ENCODE results near the gene ERGIC3. TPM values are rescaled to one million over a fixed set of nuclear protein-coding genes. Genes with fewer than 3 reads are reported as not detected.

Gene ERGIC3
- total RNA-seq, 1 donor from 2014 or later = 265 TPM

DNA sequence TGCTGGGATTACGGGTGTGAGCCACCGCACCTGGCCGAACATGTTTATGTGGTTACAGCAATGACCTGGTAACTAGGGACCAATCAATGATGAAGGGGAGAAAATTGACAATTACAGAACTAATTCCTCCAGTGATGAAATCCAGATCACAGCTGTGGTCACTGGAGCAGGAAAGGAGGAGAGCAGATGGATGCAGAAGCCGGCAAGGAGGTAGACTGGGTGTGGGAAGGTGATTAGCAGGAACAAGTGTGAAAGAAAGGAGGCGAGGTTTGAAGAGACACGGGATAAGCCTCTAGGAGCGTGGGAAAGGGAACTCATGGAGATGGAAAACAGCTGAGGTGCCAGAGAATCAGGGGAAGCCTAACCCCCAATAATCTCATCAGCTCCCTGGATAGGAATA, 56.6 kb downstream of the ERGIC3 start:
- DNase-seq (ENCODE audit: low spot score) = no peak

DNA sequence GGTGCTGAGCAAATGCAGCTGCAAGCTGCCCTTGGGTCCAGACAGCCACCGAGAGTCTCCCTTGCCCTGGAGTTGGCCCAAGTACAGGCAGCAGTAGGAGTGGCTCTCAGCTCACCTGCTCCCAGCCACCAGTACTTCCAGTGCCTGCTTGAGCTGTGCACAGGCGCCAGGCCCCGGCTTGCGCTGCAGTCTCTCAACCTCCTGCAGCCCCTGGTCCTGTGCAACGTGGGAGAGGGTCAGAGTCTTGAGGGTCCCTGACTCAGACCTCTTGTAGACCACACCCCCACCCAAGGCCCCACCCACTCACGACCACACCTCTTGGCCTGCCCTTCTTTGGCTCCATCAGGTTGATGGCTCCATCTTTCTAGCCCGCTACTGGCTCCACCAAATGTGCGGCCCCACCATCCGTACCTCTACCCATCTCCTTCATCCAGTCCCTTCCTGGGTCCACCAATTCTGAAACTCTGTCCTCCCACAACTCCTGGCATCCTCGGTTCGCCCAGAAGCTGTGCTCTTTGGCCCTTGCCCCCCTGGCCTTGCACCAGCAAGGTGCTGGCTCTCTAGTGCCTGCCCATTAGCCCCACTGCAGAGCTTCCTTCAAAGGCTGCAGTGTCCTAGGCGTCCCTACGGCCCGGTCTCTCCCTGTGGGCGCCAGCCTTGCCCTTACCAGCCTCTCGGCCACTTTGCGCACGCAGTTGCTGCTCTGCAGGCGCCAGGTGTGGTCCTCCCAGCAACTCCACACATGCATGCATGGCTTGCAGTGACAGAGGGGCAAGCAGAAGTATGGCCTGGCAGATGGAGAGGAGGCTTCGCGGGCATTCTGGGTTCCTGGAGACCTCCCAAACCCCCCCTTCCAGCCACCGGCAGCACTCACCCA, 57.3 kb downstream of the ERGIC3 start:
- no peak for DNase-seq (ENCODE audit: low spot score)

DNA sequence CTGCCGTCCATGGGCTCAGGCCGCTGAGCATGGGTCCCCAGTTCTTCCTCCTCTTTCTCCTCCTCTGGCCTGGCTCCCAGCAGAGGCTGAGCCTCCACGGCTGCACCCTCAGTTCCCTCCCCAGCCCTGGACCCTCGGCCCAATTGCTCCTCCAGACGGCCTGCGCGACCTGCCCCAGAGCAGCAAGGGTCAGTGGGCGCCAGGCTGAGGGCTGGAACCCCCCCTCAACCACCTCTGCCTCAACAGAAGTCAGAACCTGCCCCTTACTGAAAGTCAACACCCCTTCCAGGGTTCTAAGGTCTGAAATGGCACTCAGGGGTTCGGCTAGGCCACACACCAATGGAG, 57.9 kb downstream of the ERGIC3 start:
- DNase-seq (ENCODE audit: low spot score) = no peak

DNA sequence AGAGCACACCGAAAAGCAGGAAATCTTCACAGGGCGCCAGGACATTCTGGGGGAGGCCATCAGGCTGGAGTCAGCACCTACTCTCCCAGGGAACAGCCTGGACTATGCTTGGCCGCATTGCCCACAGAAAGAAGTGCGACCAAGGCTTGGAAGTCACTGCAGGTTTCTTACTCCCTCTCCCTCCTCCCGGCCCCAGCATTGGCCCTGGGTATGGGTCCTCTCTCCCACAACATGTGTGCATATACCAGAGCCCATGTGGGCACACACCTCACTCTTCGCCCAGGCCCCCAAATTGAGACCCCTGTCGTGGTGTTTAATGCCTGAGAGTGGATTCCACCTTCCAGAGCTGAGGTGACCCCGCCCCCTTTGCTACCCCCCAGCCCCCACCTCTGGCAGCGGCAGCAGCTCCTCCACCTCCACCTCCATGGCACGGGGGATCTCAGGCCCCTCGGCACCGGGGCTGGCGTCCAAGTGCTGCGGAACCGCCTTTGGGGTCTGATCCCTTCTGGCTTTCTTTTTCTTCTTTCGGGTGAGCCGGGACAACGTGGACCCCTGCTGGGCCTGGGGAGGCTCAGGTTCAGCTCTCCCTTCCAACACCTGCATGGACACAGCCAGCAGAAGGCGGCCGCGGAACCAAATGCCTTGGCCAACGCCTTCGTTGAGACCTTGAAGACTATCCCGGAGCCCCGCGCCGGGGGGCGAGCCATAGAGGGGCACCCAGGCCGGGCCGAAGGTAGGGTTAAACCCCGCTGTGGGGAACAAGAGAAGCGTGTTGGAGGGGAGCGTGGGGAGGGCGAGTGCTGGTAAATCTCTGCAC, 58.5 kb downstream of the ERGIC3 start:
- DNase-seq (ENCODE audit: low spot score) = no peak

DNA sequence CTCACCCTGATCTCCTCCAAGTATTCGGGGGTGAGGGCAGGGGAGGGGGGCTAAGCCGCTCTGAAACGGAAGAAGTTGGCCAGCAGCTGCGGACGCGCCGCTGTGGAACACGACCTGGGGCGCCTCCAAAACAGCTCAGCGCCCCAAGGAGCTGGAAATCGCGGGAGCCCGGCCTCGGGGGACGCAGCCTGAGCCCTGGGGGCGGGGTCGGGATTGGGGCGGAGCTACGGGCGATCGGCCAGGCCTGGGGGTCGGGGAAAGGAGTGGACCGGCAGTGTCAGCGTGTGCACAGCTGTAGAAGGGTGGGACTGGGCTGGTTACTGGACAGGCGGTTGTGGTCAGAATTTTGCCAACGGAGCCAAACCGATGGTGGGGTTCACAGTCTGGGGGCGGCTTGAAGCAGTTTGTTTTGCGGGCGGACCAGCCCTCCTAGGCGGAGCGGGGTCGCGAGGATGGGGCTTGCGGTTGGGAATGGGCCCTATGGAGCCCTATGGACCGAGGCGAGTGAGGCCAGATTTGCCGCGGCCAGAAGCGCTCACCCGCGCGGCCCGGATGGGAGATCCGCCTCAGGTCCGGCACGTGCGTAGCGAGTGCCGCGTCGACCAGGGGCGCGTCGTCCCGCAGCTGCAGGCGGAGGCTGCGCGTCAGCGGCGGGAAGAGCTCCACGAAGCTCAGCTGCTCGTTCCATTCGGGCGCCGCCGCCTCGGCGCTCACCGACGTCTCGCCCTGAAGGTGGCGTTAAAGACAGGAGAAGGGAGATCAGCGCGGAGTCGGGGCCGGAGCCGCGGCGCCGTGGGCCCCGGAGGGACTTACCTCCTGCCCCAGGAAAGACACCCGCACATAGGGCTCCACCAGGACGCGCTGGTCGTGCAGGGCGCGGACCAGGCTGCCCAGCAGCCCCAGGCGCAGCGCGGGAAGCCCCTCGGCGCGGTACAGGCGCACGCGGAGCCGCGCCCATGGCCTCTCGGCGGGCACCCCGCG, 59.4 kb downstream of the ERGIC3 start:
- peak; percentile 70 for DNase-seq (ENCODE audit: low spot score)

DNA sequence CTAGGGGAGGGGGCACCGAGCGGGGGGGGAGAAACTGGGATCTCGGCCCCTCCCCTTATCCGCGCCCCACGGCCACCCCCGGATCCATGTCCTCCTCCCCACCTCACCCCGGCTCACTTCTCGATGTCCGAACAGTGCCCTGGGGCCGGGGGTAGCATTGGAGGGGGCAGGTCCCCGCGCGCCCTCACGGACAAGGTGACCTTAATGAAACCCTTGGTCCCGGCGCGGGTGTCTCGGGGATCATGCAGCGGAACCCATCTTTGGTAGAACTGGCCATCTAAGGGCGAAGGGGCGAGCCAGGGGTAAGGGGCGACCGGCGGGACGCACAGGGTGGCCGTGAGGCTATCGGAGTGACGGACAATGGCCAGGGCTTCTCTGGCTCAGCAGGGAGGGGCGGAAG, 60.1 kb downstream of the ERGIC3 start:
- DNase-seq (ENCODE audit: low spot score) = no peak

DNA sequence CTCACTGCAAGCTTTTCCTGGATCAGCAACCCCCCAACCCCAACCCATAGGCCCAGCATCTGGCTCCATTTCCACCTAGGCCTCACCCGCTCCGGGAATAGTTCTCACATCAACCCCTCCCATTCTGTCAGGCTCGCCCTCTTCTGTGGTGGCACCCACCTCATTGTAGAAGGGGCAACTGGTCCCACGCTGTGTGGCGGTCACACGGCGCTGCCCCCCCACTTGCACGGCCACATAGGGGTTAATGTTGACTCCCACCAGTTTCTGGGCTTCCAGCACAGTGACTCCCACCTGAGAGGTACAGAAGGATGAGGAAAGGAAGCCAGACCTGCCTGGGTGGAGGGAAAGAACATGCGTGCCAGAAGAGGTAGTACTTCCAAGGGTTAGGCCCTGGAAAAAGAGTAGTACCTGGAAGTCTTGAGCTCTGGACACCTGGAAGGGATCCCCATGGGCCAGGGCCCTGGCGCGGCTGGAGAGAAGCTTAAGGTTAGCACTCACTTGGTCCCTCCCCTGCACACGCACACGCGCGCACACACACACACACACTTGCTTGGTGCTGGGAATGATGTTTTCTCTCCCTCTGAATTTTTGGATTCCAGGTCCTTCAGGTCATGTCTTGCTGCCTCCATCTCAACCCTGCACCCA, 61.1 kb downstream of the ERGIC3 start:
- DNase-seq (ENCODE audit: low spot score) = no peak

DNA sequence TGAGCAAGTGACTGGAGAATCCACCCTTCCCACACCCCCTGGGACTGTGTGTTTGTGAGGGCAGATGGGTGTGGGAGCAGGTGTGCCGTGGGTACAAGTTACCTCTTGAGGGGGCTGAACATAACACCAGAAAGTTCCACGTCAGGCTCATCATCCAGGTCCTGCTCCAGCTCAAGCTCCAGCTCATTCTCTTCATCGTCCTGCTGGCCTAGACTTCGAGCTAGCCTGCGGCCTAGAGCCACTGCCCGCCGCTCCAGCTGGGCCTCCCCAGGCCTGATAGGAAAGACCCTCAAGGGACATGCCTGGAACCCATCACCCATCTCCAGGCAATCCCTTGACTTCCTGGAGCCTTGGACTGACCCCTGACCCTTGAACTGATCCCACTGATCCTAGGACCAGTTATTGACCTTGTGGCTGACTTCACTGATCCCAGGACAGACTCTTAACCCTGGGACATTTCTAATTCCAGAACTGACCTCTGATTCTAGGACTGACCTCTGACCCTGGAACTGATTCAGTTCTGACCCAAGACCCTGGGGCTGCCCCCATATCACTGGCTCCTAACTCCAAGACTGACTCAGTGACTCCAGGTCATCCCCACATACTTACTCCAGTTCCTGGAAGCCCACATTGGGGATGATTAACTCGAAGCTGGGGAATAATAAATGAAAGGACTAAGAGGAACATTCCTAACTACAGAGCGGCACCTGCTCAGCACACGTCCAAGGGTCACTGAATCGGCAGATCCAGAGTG, 62.0 kb downstream of the ERGIC3 start:
- no peak for DNase-seq (ENCODE audit: low spot score)

DNA sequence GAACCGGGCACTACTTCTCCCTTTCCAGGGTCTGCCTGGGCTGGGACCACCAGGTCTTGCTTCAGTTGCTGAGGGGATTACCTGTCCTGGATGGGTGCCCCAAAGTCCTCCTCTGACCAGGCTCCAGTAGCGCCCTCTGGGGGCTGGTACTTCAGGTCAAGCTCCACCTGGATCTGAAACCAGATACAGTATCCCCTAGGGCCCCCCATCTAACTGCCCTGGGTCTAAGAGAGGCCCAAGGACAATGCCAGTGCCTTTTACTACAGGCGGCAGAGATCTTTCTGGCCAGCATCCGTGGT, 62.5 kb downstream of the ERGIC3 start:
- no peak for DNase-seq (ENCODE audit: low spot score)

DNA sequence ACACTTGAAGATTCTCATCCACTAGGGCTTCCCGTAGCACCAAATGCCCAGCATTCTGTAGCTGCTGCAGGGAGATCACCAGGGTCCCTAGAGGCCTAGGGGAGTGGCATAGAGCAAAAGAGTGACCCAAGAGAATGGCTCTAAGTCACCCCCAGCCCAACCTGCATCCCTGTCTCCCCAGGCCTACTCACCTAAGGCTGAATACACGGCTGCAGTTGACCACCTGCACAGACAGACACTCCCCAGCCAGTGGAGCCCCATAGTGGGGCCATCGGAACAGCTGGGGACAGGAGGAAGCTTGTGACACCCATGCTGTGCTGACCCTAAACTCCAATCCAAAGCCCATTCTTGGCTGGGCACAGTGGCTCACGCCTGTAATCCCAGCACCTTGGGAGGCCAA, 64.2 kb downstream of the ERGIC3 start:
- no peak for DNase-seq (ENCODE audit: low spot score)

Other genes starting within 250 kb of the ERGIC3 start
- gene FAM83C, start 249.7 kb upstream of the ERGIC3 start, total RNA-seq = 4.0 TPM
- gene UQCC1, start 130.1 kb upstream of the ERGIC3 start, total RNA-seq = 66.9 TPM
- 0.34 TPM for gene GDF5, start 103.8 kb upstream of the ERGIC3 start, total RNA-seq
- 30.9 TPM for gene CEP250, start 86.5 kb upstream of the ERGIC3 start, total RNA-seq
- not detected for gene C20orf173, start 12.4 kb upstream of the ERGIC3 start, total RNA-seq
- 18.4 TPM for gene SPAG4, start 73.8 kb downstream of the ERGIC3 start, total RNA-seq
- 200 TPM for gene CPNE1, start 122.8 kb downstream of the ERGIC3 start, total RNA-seq
- gene RBM12, start 122.8 kb downstream of the ERGIC3 start, total RNA-seq = 133 TPM
- 40.0 TPM for gene NFS1, start 157.3 kb downstream of the ERGIC3 start, total RNA-seq
- 97.1 TPM for gene ROMO1, start 157.3 kb downstream of the ERGIC3 start, total RNA-seq
- 405 TPM for gene RBM39, start 200.2 kb downstream of the ERGIC3 start, total RNA-seq
- 61.6 TPM for gene PHF20, start 229.9 kb downstream of the ERGIC3 start, total RNA-seq